Activated T-cell treated with anti-CD3 and anti-CD28 coated beads, Interleukin-2, amount 50 U/mL, for 1 hour (primary cell): ENCODE measurements around the gene G3BP2.

Source experiments
- DNase-seq: peaks from one replicate; pipeline ENCODE4 v3.0.0-alpha.2; 2020

Gene G3BP2

GRCh38 chr4:75637176-75637575 is 36.0 kb downstream of the G3BP2 start:
- no peak for DNase-seq

- DNase-seq: no peak
These were observed 38.3 kb downstream of the G3BP2 start for GRCh38 chr4:75634951-75635350.

- DNase-seq: no peak
These were observed 38.9 kb downstream of the G3BP2 start for GRCh38 chr4:75634281-75634680.

- DNase-seq: no peak
These were observed 39.4 kb downstream of the G3BP2 start for GRCh38 chr4:75633846-75634245.

- DNase-seq: no peak
These were observed 42.3 kb downstream of the G3BP2 start for GRCh38 chr4:75630937-75631329.

- DNase-seq: peak; percentile 95
These were observed 42.9 kb downstream of the G3BP2 start, which contains the start of gene CDKL2 for GRCh38 chr4:75630174-75630936. Gene CDKL2, minus strand, starts transcription at chr4:75630528. Its CDS starts 4,540 bp downstream, at chr4:75625988.

- DNase-seq: no peak
These were observed 44.0 kb downstream of the G3BP2 start for GRCh38 chr4:75629239-75629638.

GRCh38 chr4:75623026-75623425 is 50.2 kb downstream of the G3BP2 start:
- DNase-seq: no peak

GRCh38 chr4:75621715-75622114 is 51.5 kb downstream of the G3BP2 start:
- no peak for DNase-seq

GRCh38 chr4:75612306-75612705 is 60.9 kb downstream of the G3BP2 start:
- no peak for DNase-seq

GRCh38 chr4:75605928-75606327 is 67.3 kb downstream of the G3BP2 start:
- no peak for DNase-seq

- no peak for DNase-seq
These were observed 73.6 kb downstream of the G3BP2 start for GRCh38 chr4:75599647-75600046.

- no peak for DNase-seq
These were observed 74.8 kb downstream of the G3BP2 start for GRCh38 chr4:75598390-75598789.

- DNase-seq: no peak
These were observed 77.2 kb downstream of the G3BP2 start for GRCh38 chr4:75596061-75596460.

GRCh38 chr4:75593393-75593792 is 79.8 kb downstream of the G3BP2 start:
- no peak for DNase-seq
